Panc1 (cell line): ENCODE results near the gene PDE8B.

ENCODE experiments used
- POLR2AphosphoS5 ChIP-seq: IDR thresholded peaks from 2 replicates; pipeline ENCODE4 v1.6.1; 2012; ENCODE audit warnings: mild to moderate bottlenecking, low read depth, low read length, moderate library complexity
- TF ChIP-seq, protein P1 (sequence below): fragments of 450-650 bp; IDR thresholded peaks from 2 replicates; pipeline ENCODE4 v1.5.1; 2017; ENCODE audit warnings: mild to moderate bottlenecking

DNA sequence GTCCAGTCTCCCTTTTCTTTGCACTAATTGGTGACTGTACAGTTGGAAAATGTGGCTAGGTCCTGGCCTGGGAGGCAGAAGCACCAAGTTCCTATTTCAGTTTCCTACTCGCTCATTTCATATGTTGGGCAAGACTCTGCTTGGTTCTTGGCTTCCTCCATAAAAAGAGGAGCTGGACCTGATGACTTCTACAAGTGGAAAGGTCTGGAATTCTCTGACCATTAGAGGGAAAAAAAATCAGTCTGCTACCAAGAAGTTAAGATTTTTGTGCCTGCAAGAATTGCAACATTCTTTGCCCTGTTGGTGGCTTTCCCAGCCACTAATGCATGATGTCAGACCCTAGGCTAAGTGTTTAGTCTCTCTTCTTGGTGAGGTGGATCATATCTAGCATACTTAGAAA is 190.2 kb downstream of the PDE8B start:
- TF ChIP-seq, protein P1, sequence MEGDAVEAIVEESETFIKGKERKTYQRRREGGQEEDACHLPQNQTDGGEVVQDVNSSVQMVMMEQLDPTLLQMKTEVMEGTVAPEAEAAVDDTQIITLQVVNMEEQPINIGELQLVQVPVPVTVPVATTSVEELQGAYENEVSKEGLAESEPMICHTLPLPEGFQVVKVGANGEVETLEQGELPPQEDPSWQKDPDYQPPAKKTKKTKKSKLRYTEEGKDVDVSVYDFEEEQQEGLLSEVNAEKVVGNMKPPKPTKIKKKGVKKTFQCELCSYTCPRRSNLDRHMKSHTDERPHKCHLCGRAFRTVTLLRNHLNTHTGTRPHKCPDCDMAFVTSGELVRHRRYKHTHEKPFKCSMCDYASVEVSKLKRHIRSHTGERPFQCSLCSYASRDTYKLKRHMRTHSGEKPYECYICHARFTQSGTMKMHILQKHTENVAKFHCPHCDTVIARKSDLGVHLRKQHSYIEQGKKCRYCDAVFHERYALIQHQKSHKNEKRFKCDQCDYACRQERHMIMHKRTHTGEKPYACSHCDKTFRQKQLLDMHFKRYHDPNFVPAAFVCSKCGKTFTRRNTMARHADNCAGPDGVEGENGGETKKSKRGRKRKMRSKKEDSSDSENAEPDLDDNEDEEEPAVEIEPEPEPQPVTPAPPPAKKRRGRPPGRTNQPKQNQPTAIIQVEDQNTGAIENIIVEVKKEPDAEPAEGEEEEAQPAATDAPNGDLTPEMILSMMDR, result no peak
- TF ChIP-seq POLR2AphosphoS5, result no peak
